GM23338 (cell line): ENCODE measurements around the gene ARF1. TPM values are rescaled to one million over a fixed set of nuclear protein-coding genes. Genes with fewer than 3 reads are reported as not detected.

Source experiments
- ATAC-seq: fragments of 200-7000 bp; cut with Tn5 transposase; 3 replicates; pipeline ENCODE4 v1.9.1; 2020
- DNase-seq: peaks from one replicate; pipeline ENCODE4 v3.0.0-alpha.2; 2015; ENCODE audit warnings: low spot score
- H2AFZ ChIP-seq: fragments of 200-600 bp; sonication (generic); 2 replicates; pipeline ENCODE4 v1.8.0; 2016; ENCODE audit warnings: antibody characterized with exemption, mild to moderate bottlenecking, moderate library complexity
- H3F3A ChIP-seq: fragments of 200-600 bp; sonication (generic); replicated peaks from 2 replicates; pipeline ENCODE4 v1.8.0; 2017; ENCODE audit warnings: antibody characterized with exemption, mixed run types, low read depth
- H3K27ac ChIP-seq: fragments of 200-600 bp; sonication (generic); 2 replicates; pipeline ENCODE4 v1.6.1; 2016; ENCODE audit warnings: low read depth
- H3K27me3 ChIP-seq: fragments of 200-600 bp; sonication (generic); 2 replicates; pipeline ENCODE4 v1.8.0; 2016; ENCODE audit warnings: mild to moderate bottlenecking, mixed run types, moderate library complexity; ENCODE audit not compliant: insufficient read depth
- H3K36me3 ChIP-seq: fragments of 200-600 bp; sonication (generic); 2 replicates; pipeline ENCODE4 v1.8.0; 2016; ENCODE audit warnings: mild to moderate bottlenecking; ENCODE audit not compliant: insufficient read depth
- H3K4me1 ChIP-seq: fragments of 200-600 bp; sonication (generic); 2 replicates; pipeline ENCODE4 v1.8.0; 2016; ENCODE audit warnings: mild to moderate bottlenecking, moderate library complexity; ENCODE audit not compliant: insufficient read depth
- H3K4me2 ChIP-seq: fragments of 200-600 bp; sonication (generic); 2 replicates; pipeline ENCODE4 v1.7.1; 2017; ENCODE audit warnings: mixed run types
- H3K4me3 ChIP-seq: fragments of 200-600 bp; sonication (generic); 2 replicates; pipeline ENCODE4 v1.6.1; 2016; ENCODE audit warnings: mixed run types
- H3K79me2 ChIP-seq: fragments of 200-600 bp; sonication (generic); replicated peaks from 2 replicates; pipeline ENCODE4 v1.8.0; 2017; ENCODE audit warnings: mild to moderate bottlenecking; ENCODE audit not compliant: insufficient read depth
- H3K9me2 ChIP-seq: fragments of 200-600 bp; sonication (generic); 2 replicates; pipeline ENCODE4 v1.8.0; 2017; ENCODE audit not compliant: insufficient read depth
- H4K20me1 ChIP-seq: fragments of 200-600 bp; sonication (generic); replicated peaks from 2 replicates; pipeline ENCODE4 v1.8.0; 2017; ENCODE audit warnings: mild to moderate bottlenecking; ENCODE audit not compliant: insufficient read depth
- H3K27ac Mint-ChIP-seq: 2 replicates; pipeline ENCODE4 v1.8.0; 2020; ENCODE audit warnings: inconsistent platforms, mild to moderate bottlenecking, moderate library complexity, mixed read lengths
- H3K27me3 Mint-ChIP-seq: 3 replicates; pipeline ENCODE4 v1.8.0; 2022; ENCODE audit warnings: low read depth, mild to moderate bottlenecking, moderate library complexity, mixed read lengths, inconsistent platforms; ENCODE audit not compliant: insufficient read depth, poor library complexity
- H3K36me3 Mint-ChIP-seq: 3 replicates; pipeline ENCODE4 v1.8.0; 2021; ENCODE audit warnings: low read depth, mild to moderate bottlenecking, inconsistent platforms, moderate library complexity, mixed read lengths
- H3K4me1 Mint-ChIP-seq: 3 replicates; pipeline ENCODE4 v1.8.0; 2020; ENCODE audit warnings: mild to moderate bottlenecking, inconsistent platforms, mixed read lengths
- H3K4me3 Mint-ChIP-seq: 3 replicates; pipeline ENCODE4 v1.8.0; 2021; ENCODE audit warnings: moderate library complexity, mild to moderate bottlenecking, inconsistent platforms, mixed read lengths
- H3K9me3 Mint-ChIP-seq: 3 replicates; pipeline ENCODE4 v1.8.0; 2020; ENCODE audit warnings: moderate library complexity, mild to moderate bottlenecking, inconsistent platforms, mixed read lengths
- CREB1 ChIP-seq: fragments of 250-450 bp; sonication (Bioruptor Pico); IDR thresholded peaks from 2 replicates; pipeline ENCODE4 v1.5.0; 2020; ENCODE audit warnings: low read depth, mild to moderate bottlenecking, moderate library complexity
- CTCF ChIP-seq, 2 experiments: fragments of 200-600 bp in 1 of 2; sonication (generic) in 1 of 2; conservative IDR thresholded peaks; 2 replicates each; pipeline versions ENCODE4 v1.5.1 to v1.6.1; 2016 to 2017; ENCODE audit warnings: antibody characterized with exemption in 2 of 2, low read depth in 2 of 2, mild to moderate bottlenecking in 2 of 2, moderate library complexity in 1 of 2
- ETS1 ChIP-seq: IDR thresholded peaks from 2 replicates; pipeline ENCODE4 v1.6.1; 2016; ENCODE audit warnings: antibody characterized with exemption
- EZH2 ChIP-seq: fragments of 200-600 bp; sonication (generic); IDR thresholded peaks from one replicate; pipeline ENCODE4 v1.8.0; 2017; ENCODE audit warnings: antibody characterized with exemption, mild to moderate bottlenecking, low read depth; ENCODE audit not compliant: unreplicated experiment
- EZH2phosphoT487 ChIP-seq: fragments of 200-600 bp; sonication (generic); IDR thresholded peaks from one replicate; pipeline ENCODE4 v1.8.1; 2018; ENCODE audit warnings: antibody characterized with exemption; ENCODE audit not compliant: unreplicated experiment
- JUNB ChIP-seq: IDR thresholded peaks from one replicate; pipeline ENCODE4 v1.6.1; 2016; ENCODE audit warnings: antibody characterized with exemption; ENCODE audit not compliant: unreplicated experiment
- NANOG ChIP-seq: IDR thresholded peaks from 2 replicates; pipeline ENCODE4 v1.6.1; 2016; ENCODE audit warnings: antibody characterized with exemption, borderline replicate concordance
- POLR2AphosphoS5 ChIP-seq: IDR thresholded peaks from 2 replicates; pipeline ENCODE4 v1.6.1; 2016; ENCODE audit warnings: antibody characterized with exemption, low read depth
- REST ChIP-seq: IDR thresholded peaks from one replicate; pipeline ENCODE4 v1.6.1; 2018; ENCODE audit warnings: antibody characterized with exemption; ENCODE audit not compliant: unreplicated experiment
- STAT1 ChIP-seq: IDR thresholded peaks from one replicate; pipeline ENCODE4 v1.6.1; 2016; ENCODE audit warnings: antibody characterized with exemption; ENCODE audit not compliant: unreplicated experiment
- ZNF114 ChIP-seq: fragments of 250-450 bp; sonication (Bioruptor Pico); IDR thresholded peaks from 2 replicates; pipeline ENCODE4 v1.5.0; 2020; ENCODE audit warnings: mild to moderate bottlenecking, moderate library complexity
- ZNF331 ChIP-seq: fragments of 250-450 bp; sonication (Bioruptor Pico); IDR thresholded peaks from 2 replicates; pipeline ENCODE4 v1.5.0; 2020; ENCODE audit warnings: low read depth, mild to moderate bottlenecking, moderate library complexity
- ZNF462 ChIP-seq: fragments of 250-450 bp; sonication (Bioruptor Pico); IDR thresholded peaks from 2 replicates; pipeline ENCODE4 v1.5.0; 2020; ENCODE audit warnings: mild to moderate bottlenecking, moderate library complexity
- polyA plus RNA-seq: library from polyadenylated mRNA; unstranded; fragments of >200 nt; fragmentation: Nextera tagmentation; extraction: Ambion mirVana; gene quantifications from 2 replicates; pipeline ENCODE4 v1.2.1, GENCODE V29; 2016
- total RNA-seq: library from RNA; depleted of rRNA; stranded (reverse); fragments of >200 nt; shearing (Covaris generic); gene quantifications from 2 replicates; pipeline ENCODE4 v1.2.3, GENCODE V29; 2014

ARF1 gene
- total and polyA plus RNA-seq, 2 experiments from 2014 or later: 210 to 306 TPM

GRCh38 chr1:228142701-228143136 is 60.2 kb downstream of the ARF1 start:
- peaks cover 13% of the 10 kb centered on the region for H3K27me3 Mint-ChIP-seq
- peaks cover 2% of the 10 kb centered on the region; the same call in 1 of the 3 replicates for H3K4me1 Mint-ChIP-seq
- no peak overlapping the region for H3K4me2 ChIP-seq
- no peaks in the 10 kb centered on the region; the same call in 1 of the 3 replicates for H3K36me3 Mint-ChIP-seq
- H3K36me3 ChIP-seq: no peaks in the 10 kb centered on the region
- no peaks in the 10 kb centered on the region for H3K9me2 ChIP-seq
- no peak for TF ChIP-seq ZNF331 (CRISPR knock-in tag)
- no peak for TF ChIP-seq REST
- no peak for TF ChIP-seq CREB1 (CRISPR knock-in tag)
- no peak for TF ChIP-seq ZNF114 (CRISPR knock-in tag)
- no peak for TF ChIP-seq ETS1
- no peak for TF ChIP-seq CTCF (conservative IDR thresholded peaks at IDR 0.05; ENCODE audit: low read depth in 2 of 2)
- TF ChIP-seq ZNF462 (CRISPR knock-in tag): no peak
- TF ChIP-seq EZH2phosphoT487: no peak
- no peak for TF ChIP-seq NANOG
- no peak for TF ChIP-seq JUNB
- TF ChIP-seq EZH2: no peak
- TF ChIP-seq POLR2AphosphoS5: no peak
- no peak for TF ChIP-seq STAT1
- H3K79me2 ChIP-seq: peaks cover 34% of the 10 kb centered on the region
- no peaks in the 10 kb centered on the region for H4K20me1 ChIP-seq
- H3K27ac Mint-ChIP-seq: no peak overlapping the region
- H3K27ac ChIP-seq: no peak overlapping the region
- peaks cover 3% of the 10 kb centered on the region for H3K27me3 ChIP-seq
- no peaks in the 10 kb centered on the region; the same call in 2 of the 3 replicates for H3K9me3 Mint-ChIP-seq
- no peak overlapping the region for H2AFZ ChIP-seq
- peaks cover 5% of the 10 kb centered on the region; the same call in 1 of the 2 replicates for H3K4me1 ChIP-seq
- no peak overlapping the region for H3K4me3 ChIP-seq
- no peak overlapping the region; the same call in 2 of the 3 replicates for H3K4me3 Mint-ChIP-seq
- no peaks in the 10 kb centered on the region for H3F3A ChIP-seq
- DNase-seq: no peak
- no peak for ATAC-seq
